Mammary epithelial cell (primary cell): ENCODE data around the gene NPEPPS.

Source experiments
- CTCF ChIP-seq, 2 donors: IDR thresholded peaks in 1 of 2; conservative IDR thresholded peaks in 1 of 2; 2 replicates each; pipeline ENCODE4 v1.5.1; 2011 to 2012; ENCODE audit warnings: inconsistent platforms in 2 of 2, low read length in 2 of 2, mild to moderate bottlenecking in 2 of 2, control low read depth in 1 of 2, low read depth in 1 of 2; ENCODE audit not compliant: insufficient read depth in 1 of 2; ENCODE audit errors: extremely low read depth in 1 of 2
- EZH2 ChIP-seq: IDR thresholded peaks from 2 replicates; pipeline ENCODE4 v1.6.1; 2012; ENCODE audit warnings: low read length, inconsistent platforms, borderline replicate concordance

- TF ChIP-seq CTCF (conservative IDR thresholded peaks at IDR 0.05 in 1 of 2, IDR thresholded peaks at IDR 0.05 in 1 of 2; ENCODE audit: extremely low read depth in 1 of 2, insufficient read depth in 1 of 2, low read depth in 1 of 2, low read length in 2 of 2) (no peak), EZH2 (no peak)
Measured at GRCh38 chr17:47621293-47622179, 90.6 kb downstream of the NPEPPS start.
